WTC11 (cell line): Measurements from ENCODE around the gene DCLRE1C.

ENCODE experiments used
- CTCF ChIP-seq: fragments of 200-600 bp; IDR thresholded peaks from 2 replicates; pipeline ENCODE4 v1.8.0; 2022; ENCODE audit warnings: antibody characterized with exemption
- MYBL2 ChIP-seq: sonication (generic); formaldehyde crosslinking; IDR thresholded peaks from 2 replicates; pipeline ENCODE4 v1.8.1; 2023; ENCODE audit warnings: mild to moderate bottlenecking, moderate library complexity, missing genetic modification reagents
- NR1H2 ChIP-seq: sonication (generic); formaldehyde crosslinking; IDR thresholded peaks from 2 replicates; pipeline ENCODE4 v1.9.0; 2021; ENCODE audit warnings: mild to moderate bottlenecking, moderate library complexity, missing genetic modification reagents
- TCF7 ChIP-seq: sonication (generic); formaldehyde crosslinking; IDR thresholded peaks from 2 replicates; pipeline ENCODE4 v1.8.0; 2022; ENCODE audit warnings: mild to moderate bottlenecking, low read depth, missing genetic modification reagents, moderate library complexity
- TEAD4 ChIP-seq: sonication (generic); formaldehyde crosslinking; IDR thresholded peaks from 2 replicates; pipeline ENCODE4 v1.8.0; 2022; ENCODE audit warnings: mild to moderate bottlenecking, missing genetic modification reagents
- ZNF138 ChIP-seq: sonication (generic); formaldehyde crosslinking; conservative IDR thresholded peaks from 2 replicates; pipeline ENCODE4 v1.8.1; 2022; ENCODE audit warnings: mild to moderate bottlenecking, moderate library complexity, missing genetic modification reagents
- ZNF232 ChIP-seq: sonication (generic); formaldehyde crosslinking; IDR thresholded peaks from 2 replicates; pipeline ENCODE4 v1.8.0; 2022; ENCODE audit warnings: mild to moderate bottlenecking, missing genetic modification reagents
- ZNF416 ChIP-seq: fragments of 250-450 bp; sonication (Bioruptor Pico); IDR thresholded peaks from 2 replicates; pipeline ENCODE4 v1.9.0; 2021; ENCODE audit warnings: mild to moderate bottlenecking, inconsistent platforms
- ZNF671 ChIP-seq: fragments of 250-450 bp; sonication (Bioruptor Pico); IDR thresholded peaks from 2 replicates; pipeline ENCODE4 v1.8.0; 2021; ENCODE audit warnings: mild to moderate bottlenecking
- TF ChIP-seq, protein P1 (sequence below): fragments of 250-450 bp; sonication (Bioruptor Pico); IDR thresholded peaks from 2 replicates; pipeline ENCODE4 v2.1.2; 2022; ENCODE audit warnings: mild to moderate bottlenecking, moderate library complexity

DNA sequence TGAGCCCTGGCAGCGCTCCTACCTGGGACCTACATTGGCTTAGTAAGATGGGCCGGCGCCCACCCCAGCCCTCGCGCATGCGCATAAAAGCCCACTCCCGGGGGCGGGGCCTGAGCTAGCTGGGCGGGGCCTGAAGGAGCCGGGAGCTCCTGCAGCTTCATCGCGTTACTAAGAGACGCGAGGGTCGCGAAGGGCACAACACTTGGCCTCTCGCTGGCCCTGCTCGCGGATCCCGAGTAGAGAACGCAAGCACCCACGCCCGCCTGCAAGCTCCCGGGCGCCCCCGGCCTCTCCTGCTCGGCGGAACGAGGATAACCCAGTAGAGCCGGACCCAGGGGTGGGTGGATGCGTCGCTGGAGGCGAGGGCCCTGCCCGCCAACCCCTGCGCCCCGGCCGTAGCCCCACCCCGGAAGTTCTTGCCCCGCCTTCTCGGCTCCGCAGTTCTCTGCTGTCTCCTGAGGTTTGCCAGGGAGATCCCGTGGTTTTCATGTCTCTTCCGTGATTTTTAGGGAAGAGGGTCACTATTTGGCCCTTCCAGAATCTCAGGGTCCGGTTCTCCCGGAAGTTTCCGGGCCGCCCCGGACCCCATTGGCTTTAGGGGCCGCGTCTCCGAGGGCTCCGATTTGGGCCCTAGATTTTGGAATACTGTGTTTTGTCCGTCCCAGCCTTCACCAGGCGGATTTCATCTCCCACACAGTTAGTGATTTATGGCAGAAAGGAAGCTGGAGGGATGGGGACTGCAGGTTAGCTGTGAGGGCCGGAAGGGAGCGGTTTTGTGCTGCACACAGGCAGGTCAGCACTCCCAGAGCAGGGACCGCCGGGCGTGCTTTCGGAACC, 5.5 kb upstream of the DCLRE1C start, which contains the start of gene MEIG1:
- TF ChIP-seq CTCF (no peak), ZNF416 (no peak), NR1H2 (CRISPR knock-in tag) (no peak), TCF7 (CRISPR knock-in tag) (no peak), ZNF232 (CRISPR knock-in tag) (no peak), MYBL2 (CRISPR knock-in tag) (peak; percentile 61; the same call in 1 of the 2 replicates), TEAD4 (CRISPR knock-in tag) (no peak), ZNF671 (CRISPR knock-in tag) (no peak), ZNF138 (no peak)
- TF ChIP-seq, protein P1, sequence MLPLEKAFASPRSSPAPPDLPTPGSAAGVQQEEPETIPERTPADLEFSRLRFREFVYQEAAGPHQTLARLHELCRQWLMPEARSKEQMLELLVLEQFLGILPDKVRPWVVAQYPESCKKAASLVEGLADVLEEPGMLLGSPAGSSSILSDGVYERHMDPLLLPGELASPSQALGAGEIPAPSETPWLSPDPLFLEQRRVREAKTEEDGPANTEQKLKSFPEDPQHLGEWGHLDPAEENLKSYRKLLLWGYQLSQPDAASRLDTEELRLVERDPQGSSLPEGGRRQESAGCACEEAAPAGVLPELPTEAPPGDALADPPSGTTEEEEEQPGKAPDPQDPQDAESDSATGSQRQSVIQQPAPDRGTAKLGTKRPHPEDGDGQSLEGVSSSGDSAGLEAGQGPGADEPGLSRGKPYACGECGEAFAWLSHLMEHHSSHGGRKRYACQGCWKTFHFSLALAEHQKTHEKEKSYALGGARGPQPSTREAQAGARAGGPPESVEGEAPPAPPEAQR (CRISPR knock-in tag): no peak
